PFSK-1 (cell line): Measurements from ENCODE around the gene TEX2.

Source experiments
- POLR2AphosphoS5 ChIP-seq: IDR thresholded peaks from 2 replicates; pipeline ENCODE4 v1.6.1; 2012; ENCODE audit warnings: low read depth, mild to moderate bottlenecking, control low read depth, low read length, moderate library complexity
- TF ChIP-seq, protein P1 (sequence below), 2 experiments: IDR thresholded peaks; 2 replicates each; pipeline versions ENCODE4 v1.6.1 to v1.8.0; 2011 to 2012; ENCODE audit warnings: low read depth in 2 of 2, low read length in 2 of 2, control low read depth in 1 of 2, inconsistent platforms in 1 of 2, mild to moderate bottlenecking in 1 of 2, moderate library complexity in 1 of 2; ENCODE audit not compliant: insufficient read depth in 1 of 2

DNA sequence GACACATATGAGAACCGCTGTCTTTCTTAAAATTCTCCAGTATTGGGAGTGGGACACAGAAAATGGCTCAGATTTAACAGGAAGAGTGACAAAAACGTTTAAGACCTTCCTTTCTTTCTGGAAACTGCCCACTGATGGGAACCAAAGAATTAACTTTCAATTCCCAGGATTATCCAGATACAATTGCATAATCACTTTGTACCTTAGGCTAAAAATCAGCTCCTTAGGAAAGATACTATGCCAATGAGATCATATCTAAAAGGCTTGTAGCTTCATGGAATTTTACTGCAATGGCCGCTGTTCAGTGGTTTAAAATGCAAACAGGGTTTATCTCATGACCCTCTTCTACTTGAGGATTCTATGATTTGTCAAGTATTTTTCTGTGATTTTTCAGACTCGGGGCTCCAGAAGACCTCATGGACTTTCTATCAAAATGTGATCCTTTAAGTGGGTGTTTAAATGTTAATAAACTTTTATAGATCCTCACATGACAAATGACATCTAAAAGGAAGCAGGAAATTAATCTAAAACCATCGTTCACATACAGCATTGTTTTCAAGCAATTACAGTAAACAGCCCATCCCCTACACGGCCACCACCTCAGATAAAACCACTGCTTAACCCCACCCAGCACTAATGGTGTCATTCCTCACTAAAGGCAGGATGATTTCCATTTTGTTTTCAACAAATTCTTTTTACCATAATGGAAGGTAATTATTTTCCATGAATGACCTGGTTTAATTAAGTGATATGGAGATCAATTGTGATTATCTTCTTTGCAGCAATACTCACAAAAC is 101.5 kb downstream of the TEX2 start:
- TF ChIP-seq POLR2AphosphoS5 = no peak
- TF ChIP-seq, protein P1, sequence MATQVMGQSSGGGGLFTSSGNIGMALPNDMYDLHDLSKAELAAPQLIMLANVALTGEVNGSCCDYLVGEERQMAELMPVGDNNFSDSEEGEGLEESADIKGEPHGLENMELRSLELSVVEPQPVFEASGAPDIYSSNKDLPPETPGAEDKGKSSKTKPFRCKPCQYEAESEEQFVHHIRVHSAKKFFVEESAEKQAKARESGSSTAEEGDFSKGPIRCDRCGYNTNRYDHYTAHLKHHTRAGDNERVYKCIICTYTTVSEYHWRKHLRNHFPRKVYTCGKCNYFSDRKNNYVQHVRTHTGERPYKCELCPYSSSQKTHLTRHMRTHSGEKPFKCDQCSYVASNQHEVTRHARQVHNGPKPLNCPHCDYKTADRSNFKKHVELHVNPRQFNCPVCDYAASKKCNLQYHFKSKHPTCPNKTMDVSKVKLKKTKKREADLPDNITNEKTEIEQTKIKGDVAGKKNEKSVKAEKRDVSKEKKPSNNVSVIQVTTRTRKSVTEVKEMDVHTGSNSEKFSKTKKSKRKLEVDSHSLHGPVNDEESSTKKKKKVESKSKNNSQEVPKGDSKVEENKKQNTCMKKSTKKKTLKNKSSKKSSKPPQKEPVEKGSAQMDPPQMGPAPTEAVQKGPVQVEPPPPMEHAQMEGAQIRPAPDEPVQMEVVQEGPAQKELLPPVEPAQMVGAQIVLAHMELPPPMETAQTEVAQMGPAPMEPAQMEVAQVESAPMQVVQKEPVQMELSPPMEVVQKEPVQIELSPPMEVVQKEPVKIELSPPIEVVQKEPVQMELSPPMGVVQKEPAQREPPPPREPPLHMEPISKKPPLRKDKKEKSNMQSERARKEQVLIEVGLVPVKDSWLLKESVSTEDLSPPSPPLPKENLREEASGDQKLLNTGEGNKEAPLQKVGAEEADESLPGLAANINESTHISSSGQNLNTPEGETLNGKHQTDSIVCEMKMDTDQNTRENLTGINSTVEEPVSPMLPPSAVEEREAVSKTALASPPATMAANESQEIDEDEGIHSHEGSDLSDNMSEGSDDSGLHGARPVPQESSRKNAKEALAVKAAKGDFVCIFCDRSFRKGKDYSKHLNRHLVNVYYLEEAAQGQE (IDR thresholded peaks at IDR 0.05; ENCODE audit: insufficient read depth in 1 of 2, low read depth in 2 of 2, low read length in 2 of 2) = no peak
